GM12892 (cell line): ENCODE data around the gene IGFBPL1.
A peak's percentile ranks its signal among the peaks of the same experiment; 100 is the strongest.

ENCODE experiments used
- DNase-seq: peaks from one replicate; pipeline ENCODE4 v3.0.0; 2011; ENCODE audit not compliant: insufficient read length
- FAIRE-seq: peaks from 2 replicates; lab custom pipeline; 2011; peaks lifted over from hg19 to GRCh38; lab: Jason Lieb, UNC
- POLR2A ChIP-seq: IDR thresholded peaks from 2 replicates; pipeline ENCODE4 v1.6.1; 2011; ENCODE audit warnings: low read depth, low read length, control low read depth
- POLR2AphosphoS5 ChIP-seq: IDR thresholded peaks from 2 replicates; pipeline ENCODE4 v1.6.1; 2011; ENCODE audit warnings: low read depth, low read length, control low read depth
- TAF1 ChIP-seq: IDR thresholded peaks from 2 replicates; pipeline ENCODE4 v1.6.1; 2011; ENCODE audit warnings: low read depth, mild to moderate bottlenecking, control low read depth, low read length, borderline replicate concordance

The IGFBPL1 gene

GRCh38 chr9:38371495-38371894, 52.8 kb downstream of the IGFBPL1 start:
- TF ChIP-seq POLR2A = no peak
- no peak for TF ChIP-seq TAF1
- TF ChIP-seq POLR2AphosphoS5 = no peak
- FAIRE-seq = peak; percentile 78
- DNase-seq = peak; percentile 27

DNA sequence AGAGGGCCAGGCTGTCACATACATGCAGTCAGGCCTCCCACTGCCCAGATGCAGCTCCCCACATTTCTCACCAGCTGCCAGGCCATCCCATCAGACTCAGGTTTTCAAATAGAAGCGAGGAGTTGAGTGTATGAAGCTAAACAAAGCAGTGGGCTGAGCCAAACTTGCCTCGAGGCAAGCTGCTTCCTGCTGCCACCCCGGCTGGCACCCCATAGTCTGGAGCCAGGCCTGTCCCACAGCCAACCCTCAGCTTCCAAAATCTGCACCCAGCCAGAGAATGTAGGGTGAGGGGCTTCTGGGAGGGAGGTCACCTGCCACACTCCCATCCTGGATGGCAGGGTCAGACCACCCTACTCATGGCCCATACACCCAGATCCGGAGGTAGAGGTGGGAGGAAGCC, 54.1 kb downstream of the IGFBPL1 start:
- DNase-seq (no peak), FAIRE-seq (no peak)
- no peak for TF ChIP-seq TAF1
- no peak for TF ChIP-seq POLR2AphosphoS5
- TF ChIP-seq POLR2A = no peak

GRCh38 chr9:38368731-38369130, 55.5 kb downstream of the IGFBPL1 start:
- DNase-seq (no peak), FAIRE-seq (no peak)

GRCh38 chr9:38367898-38368297, 56.4 kb downstream of the IGFBPL1 start:
- DNase-seq (no peak), FAIRE-seq (no peak)
- no peak for TF ChIP-seq POLR2AphosphoS5
- no peak for TF ChIP-seq POLR2A
- TF ChIP-seq TAF1 = no peak

More at GRCh38 chr9:38368731-38369130, 55.5 kb downstream of the IGFBPL1 start:
- TF ChIP-seq TAF1 = no peak
- no peak for TF ChIP-seq POLR2AphosphoS5
- TF ChIP-seq POLR2A = no peak

GRCh38 chr9:38363589-38363925, 60.7 kb downstream of the IGFBPL1 start:
- no peak for FAIRE-seq
- TF ChIP-seq TAF1 (no peak), POLR2AphosphoS5 (no peak), POLR2A (no peak)
- DNase-seq = no peak

GRCh38 chr9:38362852-38363588, 61.2 kb downstream of the IGFBPL1 start:
- DNase-seq (no peak), FAIRE-seq (peak; percentile 87)
- TF ChIP-seq TAF1 (no peak), POLR2A (no peak), POLR2AphosphoS5 (no peak)

GRCh38 chr9:38361473-38361850, 62.8 kb downstream of the IGFBPL1 start:
- TF ChIP-seq TAF1 = no peak
- no peak for TF ChIP-seq POLR2AphosphoS5
- no peak for TF ChIP-seq POLR2A
- DNase-seq (no peak), FAIRE-seq (no peak)

GRCh38 chr9:38360839-38361472, 63.3 kb downstream of the IGFBPL1 start:
- DNase-seq (no peak), FAIRE-seq (no peak)
- TF ChIP-seq POLR2A (no peak), POLR2AphosphoS5 (no peak), TAF1 (no peak)

GRCh38 chr9:38359689-38360385, 64.4 kb downstream of the IGFBPL1 start:
- FAIRE-seq = no peak

GRCh38 chr9:38359297-38359653, 65.0 kb downstream of the IGFBPL1 start:
- FAIRE-seq (no peak), DNase-seq (no peak)
- TF ChIP-seq TAF1 (no peak), POLR2A (no peak), POLR2AphosphoS5 (no peak)

More at GRCh38 chr9:38359689-38360385, 64.4 kb downstream of the IGFBPL1 start:
- TF ChIP-seq POLR2A (no peak), POLR2AphosphoS5 (no peak), TAF1 (no peak)
- DNase-seq = no peak
